Measurements from ENCODE around the gene CARD16. TPM values are rescaled to one million over a fixed set of nuclear protein-coding genes. Genes with fewer than 3 reads are reported as not detected.
"Not testable (repeated sequence)": the region's sequence is repeated elsewhere in the genome, so short reads cannot be mapped to it uniquely, and the experiment has no call there.

CARD16 gene
- total RNA-seq, 4 donors from 2014 or later, result 2.0 to 4.3 (median 2.8) TPM; not detected in 1

DNA sequence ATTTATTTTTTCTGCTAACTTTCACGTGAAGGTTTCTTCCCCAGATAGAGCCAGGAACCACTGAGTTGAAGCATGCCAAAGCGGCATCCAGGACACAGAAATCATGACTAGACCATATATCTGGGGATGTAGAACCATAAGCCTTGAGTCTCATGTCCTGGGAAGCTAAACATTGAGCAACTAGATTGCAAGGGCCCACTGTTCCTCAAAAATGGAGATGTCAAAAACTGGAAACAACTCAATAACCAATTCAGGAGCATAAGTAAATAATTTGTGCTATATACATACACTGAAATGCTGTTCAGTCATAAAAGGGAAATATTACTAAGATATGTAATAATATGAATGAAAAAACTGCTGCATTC lies 29.0 kb upstream of the CARD16 start:
- Histone ChIP-seq H3K27me3 (no peaks in the 10 kb centered on the region), H3K36me3 (no peaks in the 10 kb centered on the region), H3K4me3 (replicated peaks in 1 of 3) (no peak overlapping the region), H3K9me3 (no peaks in the 10 kb centered on the region), H3K4me1 (no peaks in the 10 kb centered on the region), H3K27ac (no peak overlapping the region)
- intact Hi-C loops (cut with DNase I), result no loop called here
- no peak for DNase-seq
- WGBS, 2 donors, result 91 to 97% methylated on average over 2 of the region's 2 CpGs
- TF ChIP-seq POLR2A (IDR thresholded peaks at IDR 0.05), result no peak
- TF ChIP-seq, protein P1, sequence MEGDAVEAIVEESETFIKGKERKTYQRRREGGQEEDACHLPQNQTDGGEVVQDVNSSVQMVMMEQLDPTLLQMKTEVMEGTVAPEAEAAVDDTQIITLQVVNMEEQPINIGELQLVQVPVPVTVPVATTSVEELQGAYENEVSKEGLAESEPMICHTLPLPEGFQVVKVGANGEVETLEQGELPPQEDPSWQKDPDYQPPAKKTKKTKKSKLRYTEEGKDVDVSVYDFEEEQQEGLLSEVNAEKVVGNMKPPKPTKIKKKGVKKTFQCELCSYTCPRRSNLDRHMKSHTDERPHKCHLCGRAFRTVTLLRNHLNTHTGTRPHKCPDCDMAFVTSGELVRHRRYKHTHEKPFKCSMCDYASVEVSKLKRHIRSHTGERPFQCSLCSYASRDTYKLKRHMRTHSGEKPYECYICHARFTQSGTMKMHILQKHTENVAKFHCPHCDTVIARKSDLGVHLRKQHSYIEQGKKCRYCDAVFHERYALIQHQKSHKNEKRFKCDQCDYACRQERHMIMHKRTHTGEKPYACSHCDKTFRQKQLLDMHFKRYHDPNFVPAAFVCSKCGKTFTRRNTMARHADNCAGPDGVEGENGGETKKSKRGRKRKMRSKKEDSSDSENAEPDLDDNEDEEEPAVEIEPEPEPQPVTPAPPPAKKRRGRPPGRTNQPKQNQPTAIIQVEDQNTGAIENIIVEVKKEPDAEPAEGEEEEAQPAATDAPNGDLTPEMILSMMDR (IDR thresholded peaks at IDR 0.05), result no peak

DNA sequence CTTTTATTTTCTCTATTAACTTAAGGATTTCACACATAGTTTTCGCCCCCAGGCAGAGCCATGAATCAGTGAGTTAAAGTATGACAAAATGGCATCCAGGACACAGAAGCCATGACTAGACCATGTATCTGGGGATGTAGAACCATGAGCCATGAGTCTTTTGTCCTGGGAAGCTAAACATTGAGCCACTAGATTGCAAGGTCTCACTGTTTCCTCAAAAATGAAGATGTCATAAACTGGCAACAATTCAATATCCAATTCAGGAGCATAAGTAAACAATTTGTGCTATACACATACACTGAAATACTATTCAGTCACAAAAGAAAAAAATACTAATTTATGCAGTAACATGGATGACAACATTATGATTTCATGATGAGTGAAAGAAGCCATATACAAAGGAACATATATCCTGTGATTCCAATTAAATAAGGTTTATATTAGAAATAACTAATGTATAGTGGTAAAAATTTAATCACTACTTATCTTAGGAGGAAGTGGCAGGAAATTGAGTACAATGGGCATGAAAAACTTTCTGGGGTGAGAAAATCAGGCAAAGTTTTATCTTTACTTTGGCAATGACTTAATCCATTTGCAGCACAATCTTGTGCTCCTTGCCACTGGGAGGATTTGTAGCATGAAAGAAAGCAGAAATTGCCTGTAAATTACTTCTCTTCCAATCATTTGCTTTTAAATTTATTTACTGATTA lies 28.5 kb upstream of the CARD16 start:
- H3K4me1 ChIP-seq, result no peaks in the 10 kb centered on the region
- 93 to 97% methylated on average over 1 of the region's 1 CpG for WGBS, 2 donors
- intact Hi-C loops (cut with DNase I), result no loop called here
- H3K4me3 ChIP-seq (replicated peaks in 1 of 3), result no peak overlapping the region
- no peak for DNase-seq
- H3K27me3 ChIP-seq, result no peaks in the 10 kb centered on the region
- no peaks in the 10 kb centered on the region for H3K9me3 ChIP-seq
- no peak overlapping the region for H3K27ac ChIP-seq
- TF ChIP-seq, protein P1 (IDR thresholded peaks at IDR 0.05), result no peak
- no peak for TF ChIP-seq POLR2A (IDR thresholded peaks at IDR 0.05)
- H3K36me3 ChIP-seq, result no peaks in the 10 kb centered on the region

DNA sequence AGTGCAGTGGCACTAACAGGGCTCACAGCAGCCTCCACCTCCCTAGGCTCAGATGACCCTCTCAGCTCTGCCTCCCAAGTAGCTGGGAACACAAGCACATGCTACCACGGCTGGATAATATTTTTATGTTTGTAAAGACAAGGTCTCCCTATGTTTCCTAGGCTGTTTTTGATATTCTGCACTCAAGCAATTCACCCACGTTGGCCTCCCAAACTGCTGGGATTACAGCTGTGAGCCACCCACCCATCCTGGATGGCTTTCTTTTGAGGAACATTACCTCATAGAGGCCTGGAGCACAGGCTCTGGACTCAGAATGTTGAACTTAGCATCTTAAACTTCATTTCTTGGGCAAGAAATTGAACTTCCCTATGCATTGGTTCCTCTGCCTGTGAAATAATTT lies 26.9 kb upstream of the CARD16 start:
- H3K4me1 ChIP-seq; DNase-seq; H3K27me3 ChIP-seq; H3K36me3 ChIP-seq; H3K27ac ChIP-seq; H3K9me3 ChIP-seq; H3K4me3 ChIP-seq (replicated peaks in 1 of 3); intact Hi-C loops (cut with DNase I): not testable (repeated sequence)
- WGBS, 2 donors, result 86 to 91% methylated on average over 2 of the region's 2 CpGs

DNA sequence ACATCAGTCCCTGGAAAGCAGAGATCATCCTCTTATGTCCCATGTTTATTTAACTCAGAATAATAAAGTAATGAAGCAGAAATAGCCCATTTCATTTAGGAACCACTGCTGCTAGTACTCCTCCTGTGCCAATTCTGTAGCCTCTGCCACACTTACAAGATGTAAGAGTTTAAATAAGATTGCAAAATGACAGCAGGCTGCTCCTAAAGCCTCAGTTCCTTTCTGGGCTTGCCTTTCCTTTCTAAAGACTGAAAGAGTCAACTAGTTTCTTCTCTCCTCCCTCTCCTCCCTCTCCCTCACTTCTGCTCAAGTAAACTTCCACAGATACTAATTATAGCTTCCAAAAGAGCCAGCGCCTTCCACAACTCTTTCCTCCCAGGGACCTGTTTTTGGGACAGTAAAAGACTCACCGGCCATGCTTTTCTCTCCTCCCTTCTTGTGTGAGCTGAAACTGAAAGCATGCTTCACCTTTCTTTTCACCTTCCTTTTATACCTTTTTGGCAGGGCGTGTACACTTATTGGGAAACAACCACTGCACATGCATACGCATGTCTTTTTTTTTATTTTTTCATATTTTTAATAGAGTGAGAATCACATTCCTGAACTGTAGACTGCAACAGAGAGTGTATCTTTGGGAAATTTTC lies 26.1 kb upstream of the CARD16 start:
- intact Hi-C loops (cut with DNase I), result no loop called here

DNA sequence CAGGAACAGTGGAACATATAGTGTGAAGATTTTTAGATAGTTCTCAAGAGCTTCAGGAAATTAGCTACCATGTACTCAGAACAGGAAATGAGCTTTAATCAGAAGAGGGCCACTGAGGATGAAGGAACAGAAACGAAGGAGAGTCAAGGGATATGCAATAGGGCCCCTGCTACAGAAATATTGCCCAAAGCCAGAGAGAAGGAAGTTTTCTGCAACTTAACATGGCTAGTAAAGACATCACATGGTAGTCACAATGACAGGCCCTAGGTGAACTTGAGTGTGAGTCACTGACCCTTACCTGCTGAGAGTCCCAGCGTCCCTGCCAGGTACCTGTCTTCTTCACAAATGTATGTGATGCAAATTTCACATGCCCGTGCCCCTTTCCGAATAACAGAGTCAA lies 25.2 kb upstream of the CARD16 start:
- intact Hi-C loops (cut with DNase I), result no loop called here
- no peaks in the 10 kb centered on the region for H3K4me1 ChIP-seq
- no peak overlapping the region for H3K27ac ChIP-seq
- no peaks in the 10 kb centered on the region for H3K9me3 ChIP-seq
- no peaks in the 10 kb centered on the region for H3K36me3 ChIP-seq
- no peak overlapping the region for H3K4me3 ChIP-seq (replicated peaks in 1 of 3)
- TF ChIP-seq, protein P1 (IDR thresholded peaks at IDR 0.05), result no peak
- no peak for TF ChIP-seq POLR2A (IDR thresholded peaks at IDR 0.05)
- no peaks in the 10 kb centered on the region for H3K27me3 ChIP-seq
- 94% methylated on average over 4 of the region's 4 CpGs for WGBS, 2 donors
- DNase-seq, result no peak

More for the DNA sequence above, 26.1 kb upstream of the CARD16 start:
- H3K9me3 ChIP-seq, result no peaks in the 10 kb centered on the region
- H3K27ac ChIP-seq, result no peak overlapping the region
- no peaks in the 10 kb centered on the region for H3K36me3 ChIP-seq
- H3K4me1 ChIP-seq, result no peaks in the 10 kb centered on the region
- no peak for TF ChIP-seq POLR2A (IDR thresholded peaks at IDR 0.05)
- TF ChIP-seq, protein P1 (IDR thresholded peaks at IDR 0.05), result no peak
- WGBS, 2 donors, result 85 to 89% methylated on average over 4 of the region's 4 CpGs
- H3K27me3 ChIP-seq, result no peaks in the 10 kb centered on the region
- DNase-seq, result no peak
- H3K4me3 ChIP-seq (replicated peaks in 1 of 3), result no peak overlapping the region

DNA sequence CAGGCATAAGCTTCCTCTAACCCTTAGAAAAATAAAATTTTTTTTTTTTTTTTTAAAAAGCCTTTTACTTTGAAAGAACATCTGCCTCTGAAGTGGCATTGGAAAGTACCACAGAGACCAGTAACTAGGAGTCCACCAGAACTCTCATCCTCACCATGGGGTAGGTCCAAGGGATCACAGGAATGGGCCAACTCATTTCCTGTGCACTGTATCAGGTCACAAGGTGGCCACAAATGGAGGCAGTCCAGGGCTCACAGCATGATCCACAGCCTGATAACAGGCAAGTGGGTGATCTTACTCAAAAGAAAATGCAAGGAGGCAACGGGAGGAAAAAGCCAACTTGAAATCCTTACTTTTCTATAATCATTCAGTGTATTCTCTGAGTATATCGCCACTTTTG lies 24.6 kb upstream of the CARD16 start:
- H3K4me3 ChIP-seq (replicated peaks in 1 of 3); H3K27ac ChIP-seq; intact Hi-C loops (cut with DNase I); DNase-seq; H3K27me3 ChIP-seq; H3K36me3 ChIP-seq; H3K4me1 ChIP-seq; H3K9me3 ChIP-seq: not testable (repeated sequence)
- 79 to 96% methylated on average over 2 of the region's 2 CpGs for WGBS, 2 donors

DNA sequence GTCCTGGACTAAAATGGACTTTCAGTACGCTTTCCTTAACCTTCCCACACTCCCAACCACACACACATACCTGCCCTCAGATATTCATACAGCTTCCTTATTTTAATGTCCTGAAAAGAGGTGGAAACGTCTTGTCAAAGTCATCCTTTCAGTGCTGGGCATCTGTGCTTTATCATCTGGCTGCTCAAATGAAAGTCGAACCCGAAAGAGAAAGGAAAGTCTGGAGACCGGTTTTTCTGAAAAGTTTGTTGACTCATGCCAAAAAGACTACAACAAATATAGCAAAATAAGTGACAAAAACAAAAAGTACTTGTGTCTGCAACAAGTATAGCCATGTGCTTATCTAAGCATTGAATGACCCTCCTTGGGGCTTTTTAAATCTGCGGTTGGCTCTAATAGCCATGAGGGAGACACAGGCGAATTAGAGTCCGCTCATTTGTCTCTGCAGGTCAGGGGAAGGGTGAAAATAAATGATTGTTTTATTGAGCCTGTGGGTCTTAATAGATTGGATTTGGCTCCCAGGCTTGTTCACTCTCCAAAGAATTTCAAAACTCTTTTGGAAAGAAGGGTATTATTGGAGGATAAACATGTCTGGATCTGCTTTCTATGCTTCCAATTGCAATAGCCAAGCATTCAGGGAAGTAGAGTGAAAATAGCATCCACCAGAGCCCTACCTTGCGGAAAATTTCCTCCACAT lies 18.3 kb upstream of the CARD16 start:
- H3K4me3 ChIP-seq (replicated peaks in 1 of 3); H3K27ac ChIP-seq; H3K27me3 ChIP-seq; DNase-seq; H3K36me3 ChIP-seq; H3K4me1 ChIP-seq; H3K9me3 ChIP-seq; intact Hi-C loops (cut with DNase I): not testable (repeated sequence)
- 59 to 66% methylated on average over 9 of the region's 9 CpGs for WGBS, 2 donors

All from thyroid gland (tissue), 4 donors.